ENCODE data around the gene CCDC88C. TPM values are rescaled to one million over a fixed set of nuclear protein-coding genes. Genes with fewer than 3 reads are reported as not detected.
A peak's percentile ranks its signal among the peaks of the same experiment; 100 is the strongest.

Gene CCDC88C
- total and polyA plus RNA-seq, 2 donors (not counting 3 experiments of a cell fraction or from before 2014, with no cell fraction given): 11.4 to 52.1 TPM

DNA sequence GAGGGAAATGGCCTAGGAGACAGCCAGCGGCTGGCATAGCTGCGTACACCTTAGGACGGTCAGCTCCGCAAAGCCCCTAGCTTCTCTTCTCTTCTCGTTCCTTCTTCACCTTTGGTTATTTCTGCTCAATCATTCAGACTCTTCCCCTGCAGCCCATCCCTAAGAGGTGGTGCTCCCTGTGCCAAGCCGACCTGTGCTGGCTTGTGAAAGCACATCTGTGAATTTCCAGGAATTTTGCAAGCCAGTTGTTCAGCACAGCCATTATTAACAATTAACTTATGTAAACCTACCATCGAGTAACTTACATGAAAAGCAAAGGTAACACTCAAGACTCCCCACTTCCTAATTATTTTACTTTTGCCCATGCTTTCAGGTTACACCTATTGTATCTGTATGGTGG lies 152.2 kb downstream of the CCDC88C start:
- H3K27me3 ChIP-seq (ENCODE audit: control insufficient read depth in 2 of 2, insufficient read depth in 2 of 2, low read length in 2 of 2): no peaks in the 10 kb centered on the region
- no peaks in the 10 kb centered on the region for H3K9me1 ChIP-seq (replicated peaks; ENCODE audit: control insufficient read depth, extremely low read depth, insufficient read depth, low read length)
- no peak overlapping the region for H3K27ac ChIP-seq (ENCODE audit: insufficient read depth, low read depth, low read length)
- H4K20me1 ChIP-seq (replicated peaks; ENCODE audit: control insufficient read depth, extremely low read depth, insufficient read depth, low read length): no peaks in the 10 kb centered on the region
- H3K9me3 ChIP-seq (replicated peaks; ENCODE audit: control insufficient read depth, insufficient read depth, low read length): no peaks in the 10 kb centered on the region
- no peak overlapping the region for H3K9ac ChIP-seq (replicated peaks; ENCODE audit: extremely low read depth, insufficient read depth, low read length)
- CTCF ChIA-PET: interaction anchor here (1.3 to 2.7 kb wide), 2 partner anchors 9 to 88 kb away, joined by 3 to 22 read pairs; no protein-coding TSS in a partner anchor
- POLR2A ChIA-PET: no interaction called here
- no peak for TF ChIP-seq CTCF (IDR thresholded peaks at IDR 0.05; ENCODE audit: extremely low read depth in 1 of 2, insufficient read depth in 1 of 2, low read depth in 1 of 2, low read length in 2 of 2)
- BruUV-seq (replicated peaks): no TSS peak
- no peak overlapping the region for H3K4me3 ChIP-seq (replicated peaks in 1 of 3; ENCODE audit: insufficient read depth in 1 of 3, low read depth in 1 of 3, low read length in 3 of 3)
- H3K4me1 ChIP-seq (ENCODE audit: control insufficient read depth, extremely low read depth, insufficient read depth, low read length): peaks cover 3% of the 10 kb centered on the region
- H2AFZ ChIP-seq (ENCODE audit: low read depth, low read length): no peak overlapping the region
- FAIRE-seq (no peak), DNase-seq (ENCODE audit: low read depth, low spot score) (no peak)
- dilution Hi-C loops (cut with MboI; ENCODE audit: extremely low pct_ligation_motif_present, low sequenced_read_pairs) (no loop called here), intact Hi-C loops (cut with micrococcal nuclease) (loop anchor here (5.0 kb wide), 1 partner anchor 88 kb away; no protein-coding TSS in a partner anchor)
- no peaks in the 10 kb centered on the region for H3K79me2 ChIP-seq (ENCODE audit: control insufficient read depth, insufficient read depth, low read length)
- no peaks in the 10 kb centered on the region for H3K36me3 ChIP-seq (ENCODE audit: control insufficient read depth in 2 of 2, extremely low read depth in 1 of 2, insufficient read depth in 2 of 2, low read length in 2 of 2)
- no peak overlapping the region for H3K4me2 ChIP-seq (ENCODE audit: insufficient read depth, low read length)

- no TSS peak for BruUV-seq (replicated peaks)
- POLR2A ChIA-PET: no interaction called here
- Histone ChIP-seq H3K4me2 (ENCODE audit: insufficient read depth, low read length) (peak overlapping the region; percentile 59), H3K79me2 (ENCODE audit: control insufficient read depth, insufficient read depth, low read length) (no peaks in the 10 kb centered on the region), H3K27me3 (ENCODE audit: control insufficient read depth in 2 of 2, insufficient read depth in 2 of 2, low read length in 2 of 2) (no peaks in the 10 kb centered on the region), H2AFZ (ENCODE audit: low read depth, low read length) (peak overlapping the region; percentile 72), H3K9me1 (replicated peaks; ENCODE audit: control insufficient read depth, extremely low read depth, insufficient read depth, low read length) (no peaks in the 10 kb centered on the region), H3K4me3 (replicated peaks in 1 of 3; ENCODE audit: insufficient read depth in 1 of 3, low read depth in 1 of 3, low read length in 3 of 3) (peak overlapping the region; percentile 34 to 45 (median 40)), H3K4me1 (ENCODE audit: control insufficient read depth, extremely low read depth, insufficient read depth, low read length) (peaks cover 3% of the 10 kb centered on the region), H3K27ac (ENCODE audit: insufficient read depth, low read depth, low read length) (no peak overlapping the region), H3K36me3 (ENCODE audit: control insufficient read depth in 2 of 2, extremely low read depth in 1 of 2, insufficient read depth in 2 of 2, low read length in 2 of 2) (no peaks in the 10 kb centered on the region), H3K9me3 (replicated peaks; ENCODE audit: control insufficient read depth, insufficient read depth, low read length) (no peaks in the 10 kb centered on the region), H4K20me1 (replicated peaks; ENCODE audit: control insufficient read depth, extremely low read depth, insufficient read depth, low read length) (no peaks in the 10 kb centered on the region), H3K9ac (replicated peaks; ENCODE audit: extremely low read depth, insufficient read depth, low read length) (peak overlapping the region; percentile 38)
- dilution Hi-C loops (cut with MboI; ENCODE audit: extremely low pct_ligation_motif_present, low sequenced_read_pairs): no loop called here
- FAIRE-seq (no peak), DNase-seq (ENCODE audit: low read depth, low spot score) (no peak)
- no peak for TF ChIP-seq MAX (IDR thresholded peaks at IDR 0.05; ENCODE audit: insufficient read depth, insufficient read length)
- TF ChIP-seq POLR2A (IDR thresholded peaks at IDR 0.05; ENCODE audit: low read depth, low read length): no peak
- TF ChIP-seq CTCF (IDR thresholded peaks at IDR 0.05; ENCODE audit: extremely low read depth in 1 of 2, insufficient read depth in 1 of 2, low read depth in 1 of 2, low read length in 2 of 2): no peak
- no peak for TF ChIP-seq GATA2 (IDR thresholded peaks at IDR 0.05; ENCODE audit: insufficient read depth, insufficient read length, low read depth, low read length)
- TF ChIP-seq POLR2AphosphoS5 (IDR thresholded peaks at IDR 0.05; ENCODE audit: insufficient read depth, low read depth, low read length): no peak
- CTCF ChIA-PET: interaction anchor here (0.6 to 2.7 kb wide), 5 partner anchors 9 to 91 kb away, joined by 3 to 22 read pairs (median 3); no protein-coding TSS in a partner anchor
- intact Hi-C loops (cut with micrococcal nuclease): loop anchor here (5.0 kb wide), 1 partner anchor 87 kb away; no protein-coding TSS in a partner anchor
Measured at GRCh38 chr14:91264151-91265150, 153.2 kb downstream of the CCDC88C start.

Measured in endothelial cell of umbilical vein (primary cell).